ENCODE measurements around the gene LLGL1.

- TF ChIP-seq CTCF (conservative IDR thresholded peaks at IDR 0.05; ENCODE audit: low read depth, low read length) (no peak), EZH2 (IDR thresholded peaks at IDR 0.05; ENCODE audit: borderline replicate concordance, low read depth, low read length, poor library complexity, severe bottlenecking) (no peak)
Observed at GRCh38 chr17:18261146-18261515, 35.7 kb downstream of the LLGL1 start.
